Smooth muscle cell (in vitro differentiated cells): Measurements from ENCODE around the gene GYG1. TPM values are rescaled to one million over a fixed set of nuclear protein-coding genes. Genes with fewer than 3 reads are reported as not detected.
A peak's percentile ranks its signal among the peaks of the same experiment; 100 is the strongest.
"Not testable (repeated sequence)": the region's sequence is repeated elsewhere in the genome, so short reads cannot be mapped to it uniquely, and the experiment has no call there.

Experiments used
- DNase-seq: peaks from one replicate; lab custom pipeline; 2025; ENCODE audit not compliant: unreplicated experiment; lab: John Stamatoyannopoulos, UW
- H2AFZ ChIP-seq: fragments of 200-600 bp; sonication (generic); 2 replicates; pipeline ENCODE4 v1.6.0; 2016; ENCODE audit warnings: antibody characterized with exemption, low read depth, mild to moderate bottlenecking
- H3F3A ChIP-seq: fragments of 200-600 bp; sonication (generic); 2 replicates; pipeline ENCODE4 v1.6.0; 2017; ENCODE audit warnings: antibody characterized with exemption, low read depth
- H3K27ac ChIP-seq: fragments of 200-600 bp; sonication (generic); 2 replicates; pipeline ENCODE4 v1.5.1; 2016; ENCODE audit warnings: low read depth, mild to moderate bottlenecking
- H3K27me3 ChIP-seq: fragments of 200-600 bp; sonication (generic); 2 replicates; pipeline ENCODE4 v1.6.1; 2016; ENCODE audit warnings: low read depth, mild to moderate bottlenecking
- H3K36me3 ChIP-seq: fragments of 200-600 bp; sonication (generic); 2 replicates; pipeline ENCODE4 v1.5.1; 2016; ENCODE audit warnings: low read depth
- H3K4me1 ChIP-seq: fragments of 200-600 bp; sonication (generic); 2 replicates; pipeline ENCODE4 v1.5.1; 2016; ENCODE audit warnings: low read depth
- H3K4me2 ChIP-seq: fragments of 200-600 bp; sonication (generic); 2 replicates; pipeline ENCODE4 v1.6.0; 2016; ENCODE audit warnings: mild to moderate bottlenecking
- H3K4me3 ChIP-seq: fragments of 200-600 bp; sonication (generic); 2 replicates; pipeline ENCODE4 v1.5.1; 2016; ENCODE audit warnings: mild to moderate bottlenecking
- H3K79me2 ChIP-seq: fragments of 200-600 bp; sonication (generic); 2 replicates; pipeline ENCODE4 v1.6.0; 2016; ENCODE audit warnings: low read depth, mild to moderate bottlenecking
- H3K9ac ChIP-seq: fragments of 200-600 bp; sonication (generic); 2 replicates; pipeline ENCODE4 v1.6.0; 2016; ENCODE audit warnings: low read depth
- H3K9me3 ChIP-seq: fragments of 200-600 bp; sonication (generic); replicated peaks from 2 replicates; pipeline ENCODE4 v1.5.1; 2016; ENCODE audit warnings: low read depth
- H4K20me1 ChIP-seq: fragments of 200-600 bp; sonication (generic); 2 replicates; pipeline ENCODE4 v1.6.0; 2016; ENCODE audit warnings: low read depth
- CTCF ChIP-seq: fragments of 200-600 bp; sonication (generic); IDR thresholded peaks from 2 replicates; pipeline ENCODE4 v1.5.1; 2017; ENCODE audit warnings: borderline replicate concordance, mild to moderate bottlenecking, antibody characterized with exemption; ENCODE audit not compliant: insufficient read depth, poor library complexity, severe bottlenecking
- WGBS: methylation state at CpG from one replicate; pipeline ENCODE4 v1.1.7; 2016; ENCODE audit warnings: low lambda C conversion rate; 5-methylcytosine and 5-hydroxymethylcytosine counted together
- polyA plus RNA-seq: library from polyadenylated mRNA; unstranded; fragments of >200 nt; fragmentation: Nextera tagmentation; extraction: Ambion mirVana; gene quantifications from 2 replicates; pipeline ENCODE4 v1.2.1, GENCODE V29; 2016
- total RNA-seq: library from RNA; depleted of rRNA; stranded (reverse); fragments of >200 nt; gene quantifications from 2 replicates; pipeline ENCODE4 v1.2.3, GENCODE V29; 2014

Gene GYG1
- total and polyA plus RNA-seq, 2 experiments from 2014 or later, result 13.6 to 29.8 TPM

GRCh38 chr3:148975696-148976095 is 15.6 kb upstream of the GYG1 start:
- Histone ChIP-seq H3F3A (no peaks in the 10 kb centered on the region), H2AFZ (no peak overlapping the region), H3K36me3 (no peaks in the 10 kb centered on the region), H3K4me3 (no peak overlapping the region), H3K4me2 (no peak overlapping the region), H4K20me1 (no peaks in the 10 kb centered on the region), H3K79me2 (no peaks in the 10 kb centered on the region), H3K4me1 (no peaks in the 10 kb centered on the region), H3K27me3 (no peaks in the 10 kb centered on the region), H3K9me3 (no peaks in the 10 kb centered on the region), H3K9ac (no peak overlapping the region), H3K27ac (no peak overlapping the region)
- 93% methylated on average over 6 of the region's 6 CpGs for WGBS
- DNase-seq, result no peak
- no peak for TF ChIP-seq CTCF

GRCh38 chr3:148981273-148981672 is 10.1 kb upstream of the GYG1 start:
- H3K27me3 ChIP-seq, result no peaks in the 10 kb centered on the region
- H3K27ac ChIP-seq, result no peak overlapping the region
- H3K4me2 ChIP-seq, result no peak overlapping the region
- no peaks in the 10 kb centered on the region for H3K36me3 ChIP-seq
- 86% methylated on average over 1 of the region's 1 CpG for WGBS
- DNase-seq, result no peak
- TF ChIP-seq CTCF, result no peak
- no peaks in the 10 kb centered on the region for H3K79me2 ChIP-seq
- H3K9ac ChIP-seq, result no peak overlapping the region
- no peaks in the 10 kb centered on the region for H4K20me1 ChIP-seq
- no peaks in the 10 kb centered on the region for H3K4me1 ChIP-seq
- H3K9me3 ChIP-seq, result no peaks in the 10 kb centered on the region
- no peak overlapping the region for H2AFZ ChIP-seq
- no peaks in the 10 kb centered on the region for H3F3A ChIP-seq
- no peak overlapping the region for H3K4me3 ChIP-seq

GRCh38 chr3:148987551-148987950 is 3.8 kb upstream of the GYG1 start:
- H3K4me3 ChIP-seq, H3K36me3 ChIP-seq, H3K79me2 ChIP-seq, H3K27me3 ChIP-seq, DNase-seq, H3K9ac ChIP-seq, H4K20me1 ChIP-seq, H2AFZ ChIP-seq, H3K9me3 ChIP-seq, H3K4me1 ChIP-seq, H3F3A ChIP-seq, H3K27ac ChIP-seq, H3K4me2 ChIP-seq: not testable (repeated sequence)
- WGBS, result 94% methylated on average over 10 of the region's 29 CpGs

GRCh38 chr3:148990236-148990635 is 1.1 kb upstream of the GYG1 start:
- 92% methylated on average over 4 of the region's 4 CpGs for WGBS
- DNase-seq, result no peak
- H2AFZ ChIP-seq, result peak overlapping the region; percentile 77

More at GRCh38 chr3:148990236-148990635, 1.1 kb upstream of the GYG1 start:
- Histone ChIP-seq H4K20me1 (no peaks in the 10 kb centered on the region), H3K27me3 (no peaks in the 10 kb centered on the region), H3F3A (no peaks in the 10 kb centered on the region), H3K27ac (no peak overlapping the region), H3K36me3 (no peaks in the 10 kb centered on the region), H3K79me2 (no peaks in the 10 kb centered on the region), H3K9ac (no peak overlapping the region), H3K4me2 (no peak overlapping the region), H3K4me3 (no peak overlapping the region), H3K4me1 (no peaks in the 10 kb centered on the region), H3K9me3 (no peaks in the 10 kb centered on the region)
- no peak for TF ChIP-seq CTCF
